ENCODE measurements around the gene CXXC5.

CXXC5 gene

GRCh38 chr5:139683295-139684271, 35.4 kb downstream of the CXXC5 start:
- no peak for DNase-seq

GRCh38 chr5:139684350-139684880, 36.3 kb downstream of the CXXC5 start:
- no peak for DNase-seq

GRCh38 chr5:139684881-139685749, 37.0 kb downstream of the CXXC5 start:
- no peak for DNase-seq

GRCh38 chr5:139685886-139686285, 37.7 kb downstream of the CXXC5 start:
- no peak for DNase-seq

GRCh38 chr5:139686356-139686705, 38.2 kb downstream of the CXXC5 start:
- no peak for DNase-seq

GRCh38 chr5:139686706-139687441, 38.7 kb downstream of the CXXC5 start:
- DNase-seq = no peak

GRCh38 chr5:139687656-139688055, 39.5 kb downstream of the CXXC5 start:
- DNase-seq = no peak

- DNase-seq = no peak
Measured at GRCh38 chr5:139688088-139688702, 40.0 kb downstream of the CXXC5 start.

- DNase-seq = no peak
Measured at GRCh38 chr5:139688751-139689372, 40.7 kb downstream of the CXXC5 start.

GRCh38 chr5:139689631-139690063, 41.5 kb downstream of the CXXC5 start:
- DNase-seq = no peak

- no peak for DNase-seq
Measured at GRCh38 chr5:139690064-139690802, 42.1 kb downstream of the CXXC5 start.

- DNase-seq = no peak
Measured at GRCh38 chr5:139690803-139691629, 42.9 kb downstream of the CXXC5 start.

GRCh38 chr5:139692148-139692547, 44.0 kb downstream of the CXXC5 start:
- DNase-seq = no peak

GRCh38 chr5:139692679-139693308, 44.6 kb downstream of the CXXC5 start:
- DNase-seq = no peak

- DNase-seq = no peak
Measured at GRCh38 chr5:139693676-139694364, 45.7 kb downstream of the CXXC5 start.

GRCh38 chr5:139694556-139695177, 46.5 kb downstream of the CXXC5 start:
- DNase-seq = no peak

GRCh38 chr5:139695178-139695573, 47.0 kb downstream of the CXXC5 start:
- DNase-seq = no peak

- DNase-seq = no peak
Measured at GRCh38 chr5:139696167-139696893, 48.2 kb downstream of the CXXC5 start.

Measured in stimulated activated CD8-positive, alpha-beta memory T cell treated with anti-CD3 and anti-CD28 coated beads, Interleukin-4, amount 100 ng/mL, for 48 hours (primary cell).